ENCODE data around the gene USP48. TPM values are rescaled to one million over a fixed set of nuclear protein-coding genes. Genes with fewer than 3 reads are reported as not detected.

Gene USP48
- total RNA-seq, 1 donor from 2014 or later = 88.7 TPM

DNA sequence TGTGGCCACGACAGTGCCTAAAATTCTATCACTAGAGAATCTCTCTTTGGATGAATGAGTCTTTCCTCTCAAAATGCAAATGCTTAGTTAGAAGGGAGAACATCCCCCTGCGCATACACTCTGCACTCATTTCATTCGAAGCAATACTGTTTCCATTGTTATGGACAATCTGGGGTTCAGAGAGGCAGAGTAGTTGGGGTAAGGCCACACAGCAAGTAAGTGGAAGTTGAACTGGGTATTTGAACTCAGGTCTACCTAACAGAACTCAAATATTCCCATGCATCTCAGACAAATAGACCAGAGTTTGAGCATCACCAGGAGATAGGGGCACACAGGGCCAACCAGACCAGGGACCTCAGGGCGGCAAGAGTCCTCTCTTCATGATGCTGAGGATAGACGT is 139.3 kb downstream of the USP48 start:
- no peak for DNase-seq (ENCODE audit: low spot score)
- Mint-ChIP-seq H3K27me3 (ENCODE audit: insufficient read depth) (peaks cover 6% of the 10 kb centered on the region), H3K4me3 (no peak overlapping the region), H3K27ac (no peak overlapping the region), H3K36me3 (ENCODE audit: low read depth) (no peaks in the 10 kb centered on the region), H3K9me3 (no peaks in the 10 kb centered on the region), H3K4me1 (ENCODE audit: low read depth) (peaks cover 3% of the 10 kb centered on the region)
- intact Hi-C loops (cut with micrococcal nuclease) = no loop called here

DNA sequence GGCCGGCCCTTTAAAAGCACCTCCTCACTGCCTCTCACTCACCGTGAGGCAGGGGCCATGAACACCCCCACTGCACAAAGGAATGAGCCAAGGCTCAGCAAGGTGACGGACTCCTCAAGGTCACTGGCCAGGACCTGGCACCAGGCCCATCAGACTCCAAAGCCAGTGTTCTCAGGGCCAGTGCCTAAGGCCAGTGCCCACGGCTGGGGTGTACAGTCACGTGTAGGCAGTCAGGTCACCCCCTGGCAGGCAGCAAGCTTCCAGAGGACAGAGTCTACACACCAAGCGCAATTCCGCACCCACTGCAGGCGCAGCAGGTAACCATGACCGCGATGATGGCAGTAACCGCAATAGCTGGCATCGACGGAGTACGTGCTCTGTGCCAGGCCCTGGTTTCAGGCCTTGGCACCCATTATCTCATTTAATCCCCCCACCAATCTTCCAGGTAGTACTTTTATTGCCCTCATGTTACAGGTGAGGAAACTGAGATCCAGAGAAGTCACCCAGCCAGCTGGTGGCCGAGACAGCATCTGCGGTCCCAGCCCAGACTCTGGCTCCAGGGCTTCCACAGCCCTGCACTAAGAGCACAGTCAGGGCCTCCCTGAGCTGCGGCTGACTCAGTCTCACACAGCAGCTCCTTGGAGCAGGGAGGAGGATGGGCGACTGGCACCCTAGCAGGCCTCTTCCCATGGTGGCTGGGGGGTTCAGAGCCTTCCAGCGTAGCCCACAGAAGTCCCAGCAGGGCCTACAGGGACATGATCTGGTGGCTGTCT is 140.8 kb downstream of the USP48 start:
- H3K4me3 Mint-ChIP-seq = no peak overlapping the region
- intact Hi-C loops (cut with micrococcal nuclease) = no loop called here
- H3K4me1 Mint-ChIP-seq (ENCODE audit: low read depth) = peaks cover 7% of the 10 kb centered on the region
- no peak overlapping the region for H3K27ac Mint-ChIP-seq
- peaks cover 3% of the 10 kb centered on the region for H3K27me3 Mint-ChIP-seq (ENCODE audit: insufficient read depth)
- no peaks in the 10 kb centered on the region for H3K9me3 Mint-ChIP-seq
- no peak for DNase-seq (ENCODE audit: low spot score)
- no peaks in the 10 kb centered on the region for H3K36me3 Mint-ChIP-seq (ENCODE audit: low read depth)

DNA sequence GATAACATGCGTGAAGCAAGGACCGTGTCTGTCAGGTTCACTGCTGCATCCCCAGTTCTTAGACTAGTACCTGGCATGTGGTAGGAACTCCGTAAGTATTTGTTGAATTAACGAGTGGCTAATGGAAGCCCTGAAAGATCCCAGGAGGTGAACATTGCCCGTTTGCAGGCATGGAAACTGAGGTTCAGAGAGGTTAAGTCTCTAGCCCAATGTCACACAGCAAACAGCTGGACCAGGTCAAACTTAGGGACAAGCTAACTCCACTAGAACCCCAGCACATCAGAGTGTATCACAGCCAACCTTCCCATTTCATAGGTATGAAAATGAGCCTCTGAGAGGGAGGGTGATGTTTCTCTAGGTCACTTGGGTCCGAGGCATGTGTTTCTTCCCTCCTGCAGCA is 141.4 kb downstream of the USP48 start:
- no peak for DNase-seq (ENCODE audit: low spot score)
- no peak overlapping the region for H3K27ac Mint-ChIP-seq
- peaks cover 3% of the 10 kb centered on the region for H3K27me3 Mint-ChIP-seq (ENCODE audit: insufficient read depth)
- H3K4me1 Mint-ChIP-seq (ENCODE audit: low read depth) = peaks cover 7% of the 10 kb centered on the region
- no peak overlapping the region for H3K4me3 Mint-ChIP-seq
- H3K9me3 Mint-ChIP-seq = no peaks in the 10 kb centered on the region
- intact Hi-C loops (cut with micrococcal nuclease) = no loop called here
- H3K36me3 Mint-ChIP-seq (ENCODE audit: low read depth) = no peaks in the 10 kb centered on the region

DNA sequence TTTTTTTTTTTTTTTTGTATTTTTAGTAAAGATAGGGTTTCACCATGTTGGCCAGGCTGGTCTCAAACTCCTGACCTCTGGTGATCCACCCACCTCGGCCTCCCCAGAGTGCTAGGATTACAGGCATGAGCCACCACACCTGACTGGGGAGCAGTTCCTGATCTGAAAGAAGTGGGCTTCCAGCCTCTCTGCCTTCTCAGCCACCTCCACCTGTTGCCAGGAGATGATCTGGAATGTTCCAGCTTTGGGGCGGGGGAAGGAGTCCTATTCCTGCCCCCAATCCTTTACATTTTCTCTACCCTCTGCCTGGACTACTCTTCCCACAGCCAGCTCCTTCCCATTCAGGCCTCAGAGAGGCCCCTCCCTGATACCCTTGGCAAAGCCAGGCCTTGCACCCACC is 141.9 kb downstream of the USP48 start:
- intact Hi-C loops (cut with micrococcal nuclease) = no loop called here
- H3K27me3 Mint-ChIP-seq (ENCODE audit: insufficient read depth) = peaks cover 3% of the 10 kb centered on the region
- H3K4me3 Mint-ChIP-seq = no peak overlapping the region
- DNase-seq (ENCODE audit: low spot score) = no peak
- H3K27ac Mint-ChIP-seq = no peak overlapping the region
- no peaks in the 10 kb centered on the region for H3K9me3 Mint-ChIP-seq
- no peaks in the 10 kb centered on the region for H3K36me3 Mint-ChIP-seq (ENCODE audit: low read depth)
- H3K4me1 Mint-ChIP-seq (ENCODE audit: low read depth) = peaks cover 7% of the 10 kb centered on the region

DNA sequence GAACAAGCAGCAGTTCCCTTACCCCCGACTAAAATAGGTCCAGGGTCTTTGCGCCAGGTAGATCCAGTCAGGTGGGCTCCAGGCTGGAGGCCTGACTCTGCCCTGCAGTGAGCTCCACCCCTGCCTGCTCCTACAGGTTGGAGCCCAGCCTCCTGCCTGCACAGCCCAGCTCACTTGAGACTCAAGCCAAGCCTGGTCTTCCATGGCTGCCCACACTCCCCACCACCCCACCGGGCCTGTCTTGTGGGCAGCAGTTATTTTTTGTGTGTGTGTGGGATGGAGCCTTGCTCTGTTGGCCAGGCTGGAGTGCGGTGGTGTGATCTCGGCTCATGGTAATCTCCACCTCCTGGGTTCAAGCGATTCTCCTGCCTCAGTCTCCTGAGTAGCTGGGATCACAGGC is 142.3 kb downstream of the USP48 start:
- H3K27ac Mint-ChIP-seq = no peak overlapping the region
- H3K36me3 Mint-ChIP-seq (ENCODE audit: low read depth) = no peaks in the 10 kb centered on the region
- H3K4me3 Mint-ChIP-seq = no peak overlapping the region
- no peaks in the 10 kb centered on the region for H3K9me3 Mint-ChIP-seq
- DNase-seq (ENCODE audit: low spot score) = no peak
- H3K4me1 Mint-ChIP-seq (ENCODE audit: low read depth) = peaks cover 7% of the 10 kb centered on the region
- intact Hi-C loops (cut with micrococcal nuclease) = no loop called here
- H3K27me3 Mint-ChIP-seq (ENCODE audit: insufficient read depth) = peaks cover under 1% of the 10 kb centered on the region

DNA sequence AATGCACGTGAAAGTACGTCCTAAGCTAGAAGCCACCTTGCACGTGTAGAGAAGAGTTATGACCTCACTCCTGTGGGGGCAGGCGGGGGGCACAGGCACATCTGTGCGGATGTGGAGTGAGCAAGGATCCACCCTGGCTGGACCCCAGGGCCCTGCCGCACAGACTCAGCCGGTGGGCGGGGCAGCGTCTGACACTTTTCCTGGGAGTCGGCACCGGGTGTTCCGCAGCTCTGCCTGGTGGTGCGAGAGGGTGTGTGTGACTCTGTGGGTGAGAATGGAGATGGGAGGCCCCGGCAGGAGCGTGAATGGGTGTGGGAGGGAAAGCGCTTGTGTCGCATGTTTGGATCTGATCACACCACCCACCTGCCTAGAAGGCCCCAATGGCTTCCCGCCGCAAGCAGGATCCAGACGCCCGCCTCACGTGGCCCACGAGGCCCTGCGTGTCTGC is 143.3 kb downstream of the USP48 start:
- Mint-ChIP-seq H3K27ac (no peak overlapping the region), H3K4me3 (no peak overlapping the region), H3K4me1 (ENCODE audit: low read depth) (peaks cover 7% of the 10 kb centered on the region), H3K27me3 (ENCODE audit: insufficient read depth) (no peaks in the 10 kb centered on the region), H3K9me3 (no peaks in the 10 kb centered on the region), H3K36me3 (ENCODE audit: low read depth) (no peaks in the 10 kb centered on the region)
- intact Hi-C loops (cut with micrococcal nuclease) = no loop called here
- no peak for DNase-seq (ENCODE audit: low spot score)

DNA sequence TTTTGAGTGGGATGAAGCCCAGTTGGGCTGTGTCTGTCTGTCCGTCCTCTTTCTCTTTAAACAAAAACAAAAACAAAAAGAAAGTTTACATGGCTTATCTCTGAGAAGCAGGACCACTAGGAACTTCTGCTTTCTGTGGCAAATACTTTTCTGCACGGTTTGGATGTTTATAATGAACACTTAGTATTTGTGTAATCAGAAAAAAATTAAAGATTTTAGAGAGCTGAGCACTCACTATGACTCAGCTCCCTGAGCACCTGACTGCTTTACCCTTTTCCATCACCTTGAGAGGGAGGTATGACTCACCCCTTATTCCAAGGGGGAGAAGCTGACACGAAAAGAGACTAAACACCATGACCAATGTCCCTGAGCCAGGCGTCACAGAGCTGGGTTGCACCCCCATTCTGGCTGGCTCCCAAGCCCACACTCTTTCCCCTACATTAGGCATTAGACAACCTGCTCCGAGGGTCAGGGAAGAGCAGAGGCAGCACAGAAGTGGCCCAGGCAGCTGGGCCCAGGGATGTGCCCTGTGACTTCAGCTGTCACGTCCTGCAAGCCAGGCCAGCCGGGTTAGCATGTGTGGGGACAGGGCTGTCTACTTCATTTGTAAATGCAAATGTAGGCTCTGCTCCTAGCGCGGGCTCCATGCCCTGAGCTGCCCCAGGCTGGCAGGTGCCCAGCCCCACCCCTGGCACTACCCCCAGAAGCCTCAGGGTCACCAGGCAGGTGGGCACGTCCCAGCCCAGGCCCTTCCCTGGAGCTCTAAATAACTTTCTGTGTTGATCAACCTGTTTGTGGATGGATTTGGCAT is 144.2 kb downstream of the USP48 start:
- no peak for DNase-seq (ENCODE audit: low spot score)
- H3K36me3 Mint-ChIP-seq (ENCODE audit: low read depth) = no peaks in the 10 kb centered on the region
- no peaks in the 10 kb centered on the region for H3K27me3 Mint-ChIP-seq (ENCODE audit: insufficient read depth)

DNA sequence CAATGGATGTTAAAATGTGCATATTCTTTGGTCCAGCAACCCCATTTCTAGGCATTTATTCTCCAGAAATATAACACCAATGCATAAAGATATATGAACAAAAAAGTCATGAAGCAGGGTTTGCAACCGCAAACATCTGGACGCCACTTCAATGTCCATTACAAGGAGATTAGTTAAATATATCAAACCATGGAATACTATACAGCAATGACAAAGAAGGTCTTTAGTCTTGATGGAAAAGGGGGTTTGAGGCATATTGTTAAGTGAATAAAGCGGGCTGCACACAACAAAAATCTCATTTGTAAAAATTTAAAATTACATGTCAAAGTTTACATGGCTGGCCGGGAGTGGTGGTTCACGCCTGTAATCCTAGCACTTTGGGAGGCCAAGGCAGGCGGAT is 145.4 kb downstream of the USP48 start:
- Mint-ChIP-seq H3K36me3 (ENCODE audit: low read depth) (no peaks in the 10 kb centered on the region), H3K4me1 (ENCODE audit: low read depth) (peaks cover 7% of the 10 kb centered on the region), H3K27me3 (ENCODE audit: insufficient read depth) (no peaks in the 10 kb centered on the region), H3K4me3 (no peak overlapping the region), H3K27ac (no peak overlapping the region), H3K9me3 (no peaks in the 10 kb centered on the region)
- DNase-seq (ENCODE audit: low spot score) = no peak
- intact Hi-C loops (cut with micrococcal nuclease) = no loop called here

More for the DNA sequence above, 144.2 kb downstream of the USP48 start:
- intact Hi-C loops (cut with micrococcal nuclease) = no loop called here
- Mint-ChIP-seq H3K9me3 (no peaks in the 10 kb centered on the region), H3K4me3 (no peak overlapping the region), H3K27ac (no peak overlapping the region), H3K4me1 (ENCODE audit: low read depth) (peaks cover 7% of the 10 kb centered on the region)

DNA sequence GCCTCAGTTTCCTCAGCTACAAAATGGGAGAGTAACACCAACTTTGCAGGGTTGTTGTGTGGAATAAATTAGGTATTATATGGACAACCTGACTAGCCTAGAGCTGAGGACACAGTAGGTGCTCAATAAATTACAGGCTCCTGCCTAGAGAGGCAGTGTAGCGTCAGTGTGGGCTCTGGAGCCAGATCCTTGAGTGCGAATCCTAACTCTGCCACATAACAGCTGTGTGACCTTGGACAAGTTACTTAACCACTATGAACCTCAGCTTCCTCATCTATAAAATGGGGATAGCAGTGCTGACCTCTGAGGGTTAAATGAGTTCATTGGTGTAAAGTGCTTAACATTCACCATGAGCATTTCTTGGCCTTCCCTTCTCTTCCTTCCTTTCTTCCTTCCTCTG is 146.9 kb downstream of the USP48 start:
- no peak overlapping the region for H3K4me3 Mint-ChIP-seq
- H3K4me1 Mint-ChIP-seq (ENCODE audit: low read depth) = peaks cover 7% of the 10 kb centered on the region

DNA sequence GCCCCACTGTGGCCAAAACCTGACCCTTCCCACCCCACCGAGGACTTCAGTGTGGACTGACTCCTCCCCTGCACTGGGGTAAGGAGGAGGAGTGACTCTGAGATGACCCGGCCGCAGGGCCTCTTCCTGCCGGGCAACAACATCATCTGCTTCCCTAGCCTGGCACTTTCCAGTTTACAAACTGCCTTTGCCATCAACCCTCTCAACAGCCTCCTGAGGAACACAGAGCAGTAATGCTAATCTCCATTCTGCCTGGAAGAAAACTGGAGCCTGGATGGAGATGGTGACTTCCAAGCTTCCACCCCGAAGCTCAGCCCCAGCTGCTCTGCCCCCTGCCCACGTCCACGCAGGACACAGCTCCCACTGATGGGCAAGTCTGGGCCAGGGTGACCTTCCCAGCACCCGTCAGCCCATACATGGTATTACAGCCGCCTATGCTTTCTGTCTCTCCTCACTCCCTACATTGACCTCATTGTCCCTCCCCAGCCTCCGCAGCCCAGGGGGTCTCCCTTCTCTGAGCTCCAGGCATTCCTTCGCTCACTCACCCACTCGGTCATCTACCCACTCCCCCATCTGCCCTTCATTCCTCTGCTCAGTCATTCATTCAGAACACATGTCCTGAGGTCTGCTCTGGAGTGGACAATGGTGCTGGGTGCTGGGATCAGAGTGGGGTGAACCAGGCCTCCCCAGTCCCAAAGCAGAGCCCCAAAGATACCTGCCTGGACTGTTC is 148.0 kb downstream of the USP48 start:
- Mint-ChIP-seq H3K27me3 (ENCODE audit: insufficient read depth) (peaks cover 3% of the 10 kb centered on the region), H3K9me3 (no peaks in the 10 kb centered on the region), H3K36me3 (ENCODE audit: low read depth) (no peaks in the 10 kb centered on the region), H3K4me3 (no peak overlapping the region), H3K4me1 (ENCODE audit: low read depth) (peaks cover 7% of the 10 kb centered on the region), H3K27ac (no peak overlapping the region)
- intact Hi-C loops (cut with micrococcal nuclease) = no loop called here
- DNase-seq (ENCODE audit: low spot score) = no peak

More for the DNA sequence above, 146.9 kb downstream of the USP48 start:
- no peak for DNase-seq (ENCODE audit: low spot score)
- Mint-ChIP-seq H3K27me3 (ENCODE audit: insufficient read depth) (peaks cover 3% of the 10 kb centered on the region), H3K36me3 (ENCODE audit: low read depth) (no peaks in the 10 kb centered on the region), H3K27ac (no peak overlapping the region), H3K9me3 (no peaks in the 10 kb centered on the region)
- intact Hi-C loops (cut with micrococcal nuclease) = no loop called here

DNA sequence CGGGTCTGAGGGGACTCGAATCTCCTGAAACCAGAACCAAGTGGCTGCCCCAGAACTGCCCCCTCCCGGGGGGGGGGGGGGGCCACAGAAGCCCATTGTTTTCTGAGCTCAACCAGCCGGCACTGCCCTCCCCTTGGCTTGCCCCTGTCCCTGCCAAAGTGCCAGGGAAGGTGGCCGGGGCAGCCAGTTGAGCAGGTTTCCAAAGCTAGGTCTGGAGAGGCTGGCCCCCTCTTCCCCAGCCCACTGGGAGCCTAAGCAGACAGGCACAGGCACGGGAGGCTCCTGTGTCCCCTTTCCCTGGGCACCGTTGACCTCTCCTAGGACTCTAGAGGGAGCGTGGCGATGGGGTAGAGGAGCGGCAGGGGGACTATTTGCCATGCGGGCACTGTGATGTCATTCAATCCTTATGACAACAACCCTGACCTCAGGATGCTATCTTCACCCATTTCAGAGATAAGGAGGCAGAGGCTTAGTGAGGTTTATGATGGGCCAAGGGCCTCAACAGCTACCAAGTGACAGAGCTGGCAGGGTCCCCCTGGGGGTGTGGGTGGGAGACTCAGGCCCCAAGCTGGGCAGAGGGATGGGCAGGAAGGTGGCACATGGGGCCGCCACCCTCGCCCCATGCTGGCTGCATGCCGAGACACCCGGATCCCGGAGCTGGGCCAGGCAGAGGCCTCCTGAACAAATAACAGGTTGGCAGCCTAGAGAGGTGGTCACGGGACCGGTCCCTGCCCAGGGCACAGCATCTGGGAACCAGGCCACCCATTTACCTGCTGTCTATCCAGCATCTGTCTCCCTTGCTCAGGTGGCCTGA is 148.8 kb downstream of the USP48 start:
- Mint-ChIP-seq H3K4me3 (no peak overlapping the region), H3K36me3 (ENCODE audit: low read depth) (no peaks in the 10 kb centered on the region), H3K9me3 (no peaks in the 10 kb centered on the region), H3K27me3 (ENCODE audit: insufficient read depth) (peaks cover 5% of the 10 kb centered on the region), H3K4me1 (ENCODE audit: low read depth) (peaks cover 7% of the 10 kb centered on the region), H3K27ac (no peak overlapping the region)
- no peak for DNase-seq (ENCODE audit: low spot score)
- intact Hi-C loops (cut with micrococcal nuclease) = no loop called here

DNA sequence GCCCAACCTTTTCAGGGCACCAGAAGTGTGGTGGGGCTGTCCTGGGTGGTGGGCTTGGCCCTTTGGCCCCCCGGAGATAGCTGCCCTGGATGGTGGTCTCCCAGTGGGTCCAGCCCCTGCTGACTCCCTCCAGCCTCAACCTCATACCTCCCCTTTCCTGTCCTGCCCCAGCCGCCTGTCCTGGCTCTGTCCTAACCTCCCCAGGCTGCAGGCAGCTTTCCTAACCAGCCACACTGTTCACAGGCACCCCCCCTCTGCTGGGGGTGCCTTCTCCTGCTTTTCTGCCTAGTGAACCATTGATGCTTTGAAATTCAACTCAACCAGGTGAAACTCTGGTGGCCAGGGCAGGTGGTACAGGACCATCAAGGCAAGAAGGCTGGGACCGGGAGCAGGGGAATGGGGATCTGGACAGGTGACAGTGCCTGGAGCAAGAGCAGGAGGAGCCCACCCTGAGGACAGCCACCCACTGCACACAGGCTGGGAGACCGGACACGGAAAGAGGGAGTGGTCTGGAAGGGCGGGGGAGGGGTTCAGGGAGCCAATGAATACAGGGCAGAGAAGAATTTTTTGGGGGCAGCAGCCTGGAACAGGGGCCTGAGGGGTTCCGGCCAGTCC is 149.7 kb downstream of the USP48 start:
- Mint-ChIP-seq H3K4me1 (ENCODE audit: low read depth) (no peaks in the 10 kb centered on the region), H3K27ac (no peak overlapping the region), H3K9me3 (no peaks in the 10 kb centered on the region), H3K4me3 (no peak overlapping the region), H3K27me3 (ENCODE audit: insufficient read depth) (peaks cover 10% of the 10 kb centered on the region), H3K36me3 (ENCODE audit: low read depth) (no peaks in the 10 kb centered on the region)
- DNase-seq (ENCODE audit: low spot score) = no peak
- intact Hi-C loops (cut with micrococcal nuclease) = no loop called here
